Kidney epithelial cell (primary cell): ENCODE results near the gene IKZF5. TPM values are rescaled to one million over a fixed set of nuclear protein-coding genes. Genes with fewer than 3 reads are reported as not detected.

Experiments used
- DNase-seq: peaks from one replicate; pipeline ENCODE4 v3.0.0-alpha.2; 2010; ENCODE audit warnings: low read depth
- H3K27me3 ChIP-seq: 2 replicates; pipeline ENCODE4 v1.6.0; 2011; ENCODE audit warnings: low read length; ENCODE audit not compliant: control insufficient read depth, insufficient read depth
- H3K36me3 ChIP-seq: 2 replicates; pipeline ENCODE4 v1.5.1; 2011; ENCODE audit warnings: low read length; ENCODE audit not compliant: control insufficient read depth, insufficient read depth
- H3K4me3 ChIP-seq: 2 replicates; pipeline ENCODE4 v1.5.1; 2011; ENCODE audit warnings: low read depth, mild to moderate bottlenecking, control low read depth, low read length
- total RNA-seq: library from RNA; depleted of rRNA; stranded (reverse); fragments of >200 nt; gene quantifications from 2 replicates; pipeline ENCODE4 v1.2.3, GENCODE V29; 2015
- TF ChIP-seq, protein P1 (sequence below): IDR thresholded peaks from 2 replicates; pipeline ENCODE4 v1.5.1; 2011; ENCODE audit warnings: mild to moderate bottlenecking, moderate library complexity, low read length, control low read depth, inconsistent platforms; ENCODE audit not compliant: insufficient read depth, poor library complexity, severe bottlenecking

IKZF5 gene
- total RNA-seq, 1 donor from 2014 or later: 3.0 TPM

DNA sequence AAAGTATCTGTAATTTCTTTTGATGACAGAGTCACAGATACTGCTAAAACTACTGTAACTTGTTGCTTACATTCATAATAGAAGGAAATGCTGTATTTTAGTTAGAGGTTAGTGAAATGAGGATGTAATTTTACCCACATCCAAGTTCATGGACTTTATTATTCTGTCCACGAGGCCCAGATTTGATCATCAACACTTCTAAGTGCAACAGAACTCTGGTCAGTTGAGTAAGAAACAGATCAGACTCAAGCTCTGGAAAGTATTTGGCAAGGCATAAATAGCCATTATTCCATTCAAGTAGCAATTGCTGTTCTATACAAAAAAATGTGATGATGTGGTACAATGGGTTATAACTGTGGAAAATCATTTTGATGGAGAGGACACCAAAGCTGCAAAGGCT, 22.5 kb upstream of the IKZF5 start:
- no peaks in the 10 kb centered on the region for H3K27me3 ChIP-seq
- DNase-seq: no peak
- TF ChIP-seq, protein P1, sequence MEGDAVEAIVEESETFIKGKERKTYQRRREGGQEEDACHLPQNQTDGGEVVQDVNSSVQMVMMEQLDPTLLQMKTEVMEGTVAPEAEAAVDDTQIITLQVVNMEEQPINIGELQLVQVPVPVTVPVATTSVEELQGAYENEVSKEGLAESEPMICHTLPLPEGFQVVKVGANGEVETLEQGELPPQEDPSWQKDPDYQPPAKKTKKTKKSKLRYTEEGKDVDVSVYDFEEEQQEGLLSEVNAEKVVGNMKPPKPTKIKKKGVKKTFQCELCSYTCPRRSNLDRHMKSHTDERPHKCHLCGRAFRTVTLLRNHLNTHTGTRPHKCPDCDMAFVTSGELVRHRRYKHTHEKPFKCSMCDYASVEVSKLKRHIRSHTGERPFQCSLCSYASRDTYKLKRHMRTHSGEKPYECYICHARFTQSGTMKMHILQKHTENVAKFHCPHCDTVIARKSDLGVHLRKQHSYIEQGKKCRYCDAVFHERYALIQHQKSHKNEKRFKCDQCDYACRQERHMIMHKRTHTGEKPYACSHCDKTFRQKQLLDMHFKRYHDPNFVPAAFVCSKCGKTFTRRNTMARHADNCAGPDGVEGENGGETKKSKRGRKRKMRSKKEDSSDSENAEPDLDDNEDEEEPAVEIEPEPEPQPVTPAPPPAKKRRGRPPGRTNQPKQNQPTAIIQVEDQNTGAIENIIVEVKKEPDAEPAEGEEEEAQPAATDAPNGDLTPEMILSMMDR: no peak
- H3K4me3 ChIP-seq: no peak overlapping the region
- no peaks in the 10 kb centered on the region for H3K36me3 ChIP-seq

DNA sequence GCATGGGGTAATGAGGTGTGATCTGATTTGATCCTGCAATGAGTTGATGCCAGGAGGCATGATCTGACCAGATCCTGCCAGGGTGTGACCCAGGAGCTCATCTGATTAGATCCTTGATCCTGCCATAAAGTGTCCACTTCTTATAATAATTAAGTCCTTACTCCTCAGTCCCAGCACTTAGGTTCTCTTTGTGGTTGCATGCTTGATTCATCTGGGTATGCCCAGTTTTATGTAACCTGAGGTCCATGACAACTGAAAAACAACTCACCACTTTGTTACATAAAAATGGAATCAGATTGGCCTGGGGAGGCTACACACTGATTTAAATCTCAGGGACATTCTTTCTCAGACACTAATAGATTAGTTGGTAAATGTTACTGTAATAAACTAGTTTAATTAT, 19.3 kb upstream of the IKZF5 start:
- Histone ChIP-seq H3K4me3 (no peak overlapping the region), H3K36me3 (no peaks in the 10 kb centered on the region), H3K27me3 (no peaks in the 10 kb centered on the region)
- TF ChIP-seq, protein P1: no peak
- peak; percentile 34 for DNase-seq

DNA sequence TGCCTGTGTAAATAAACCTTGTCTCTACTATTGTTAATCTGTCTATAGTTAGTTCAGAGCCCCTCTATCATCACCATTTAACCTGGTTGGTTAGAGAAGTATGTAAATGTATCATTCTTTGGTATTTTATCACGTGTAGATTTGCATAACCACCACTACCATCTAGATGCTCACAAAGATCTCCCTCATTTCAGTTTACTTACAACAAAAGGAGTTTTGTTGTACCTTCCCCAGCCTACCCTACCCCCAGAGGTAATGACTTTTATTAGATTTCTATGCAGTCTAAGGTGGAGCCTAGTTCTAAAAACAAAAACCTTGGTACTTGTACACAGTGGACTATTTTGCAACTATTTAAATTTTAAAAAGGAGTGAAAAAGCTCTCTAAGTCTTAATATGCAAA, 17.7 kb upstream of the IKZF5 start:
- DNase-seq: no peak
- TF ChIP-seq, protein P1: no peak
- Histone ChIP-seq H3K27me3 (no peaks in the 10 kb centered on the region), H3K36me3 (no peaks in the 10 kb centered on the region), H3K4me3 (no peak overlapping the region)

DNA sequence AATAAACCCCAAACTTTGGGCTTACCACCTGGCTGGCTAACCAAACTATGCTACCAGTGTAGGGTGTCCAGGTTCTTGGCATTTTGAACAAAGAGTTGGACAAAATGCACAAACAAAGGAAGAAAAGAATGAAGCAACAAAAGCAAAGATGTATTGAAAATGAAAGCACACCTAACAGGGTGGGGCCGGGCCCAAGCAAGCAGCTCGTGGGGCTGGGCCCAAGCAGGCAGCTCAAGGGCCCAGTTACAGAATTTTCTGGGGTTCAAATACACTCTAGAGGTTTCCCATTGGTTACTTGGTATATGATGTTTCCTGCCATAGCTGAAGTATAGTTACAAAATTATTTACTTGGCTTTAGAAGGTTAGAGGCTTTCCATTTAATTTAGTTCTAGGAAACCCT, 15.9 kb upstream of the IKZF5 start:
- DNase-seq: no peak
- no peak overlapping the region for H3K4me3 ChIP-seq
- TF ChIP-seq, protein P1: no peak
- H3K27me3 ChIP-seq: no peaks in the 10 kb centered on the region
- no peaks in the 10 kb centered on the region for H3K36me3 ChIP-seq

DNA sequence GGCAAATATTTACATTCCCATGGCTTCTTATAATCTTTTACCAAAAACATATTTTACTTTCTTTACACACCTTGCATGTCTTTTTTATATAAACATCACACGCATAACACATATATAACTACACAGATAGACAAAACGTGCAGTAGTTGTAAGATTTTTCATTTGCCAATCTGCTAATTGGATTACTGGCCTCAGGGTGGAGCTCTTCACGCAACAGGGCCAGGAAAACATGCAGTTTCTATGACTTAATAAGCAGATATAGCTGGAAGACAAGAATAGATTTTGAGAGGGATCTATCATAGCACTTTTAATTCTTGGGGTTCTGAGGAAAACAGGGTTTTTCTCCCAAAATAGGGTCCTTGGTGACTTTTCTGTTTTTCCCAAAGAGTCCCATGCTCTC, 12.9 kb upstream of the IKZF5 start:
- Histone ChIP-seq H3K36me3 (no peaks in the 10 kb centered on the region), H3K27me3 (no peaks in the 10 kb centered on the region), H3K4me3 (no peak overlapping the region)
- DNase-seq: no peak
- TF ChIP-seq, protein P1: peak; percentile 40

DNA sequence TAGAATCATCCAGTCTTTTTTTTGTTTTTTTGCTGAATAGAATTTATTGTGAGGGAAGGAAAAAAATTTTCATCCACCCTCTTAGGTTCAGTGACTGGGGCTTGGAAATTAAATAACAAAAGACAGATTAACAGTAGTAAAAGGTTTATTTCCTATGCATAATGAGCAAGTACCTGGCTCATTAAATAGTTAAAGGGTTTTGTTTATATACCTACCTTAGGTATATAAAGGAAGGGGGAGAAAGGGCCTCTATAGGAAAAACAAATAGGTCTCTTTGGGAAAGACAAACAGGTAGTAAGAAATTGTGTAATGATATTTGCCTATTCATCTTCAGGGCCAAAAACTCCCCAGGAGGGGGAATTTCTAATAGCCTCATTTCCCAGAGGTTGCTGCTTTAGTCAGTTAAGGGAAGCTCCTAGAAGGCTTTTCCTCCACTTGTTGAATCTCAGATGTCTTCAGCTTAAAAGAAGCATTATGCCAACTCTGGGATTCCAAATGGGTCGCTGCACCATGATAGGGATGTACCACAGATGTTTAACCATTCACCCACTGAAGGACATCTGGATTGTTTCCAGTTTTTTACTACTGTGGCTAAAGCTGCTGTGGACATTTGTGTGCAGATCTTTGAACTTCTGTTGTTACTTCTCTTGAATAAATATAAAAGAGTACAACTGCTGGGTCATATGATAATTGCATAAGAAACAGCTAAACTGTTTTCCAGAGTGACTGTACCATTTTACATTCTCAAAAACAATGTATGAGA, 11.5 kb upstream of the IKZF5 start:
- Histone ChIP-seq H3K4me3 (no peak overlapping the region), H3K36me3 (no peaks in the 10 kb centered on the region), H3K27me3 (no peaks in the 10 kb centered on the region)
- DNase-seq: no peak
- TF ChIP-seq, protein P1: no peak
